Spleen (tissue), 11 donors: ENCODE measurements around the gene KIR2DL4. TPM values are rescaled to one million over a fixed set of nuclear protein-coding genes. Genes with fewer than 3 reads are reported as not detected.

ENCODE experiments used
- DNase-seq: peaks from one replicate; pipeline ENCODE4 v3.0.0-alpha.2; 2020
- H3K27ac ChIP-seq, 8 donors: fragments of 200-600 bp; sonication (generic) in 7 of 8; 1 replicate in 4 of 8; 2 replicates in 4 of 8; pipeline versions ENCODE4 v1.5.0 to v1.8.0; 2016 to 2021; ENCODE audit warnings: inconsistent platforms in 4 of 8, mild to moderate bottlenecking in 4 of 8, moderate library complexity in 1 of 8
- H3K27me3 ChIP-seq, 7 donors: fragments of 200-600 bp; sonication (generic) in 6 of 7; replicated peaks in 1 of 7; 1 replicate in 4 of 7; 2 replicates in 3 of 7; pipeline versions ENCODE4 v1.5.0 to v1.8.0; 2016 to 2021; ENCODE audit warnings: inconsistent platforms in 3 of 7, mild to moderate bottlenecking in 1 of 7
- H3K36me3 ChIP-seq, 6 donors: fragments of 200-600 bp; sonication (generic) in 5 of 6; 1 replicate in 4 of 6; 2 replicates in 2 of 6; pipeline versions ENCODE4 v1.5.0 to v1.8.0; 2016 to 2021; ENCODE audit warnings: inconsistent platforms in 2 of 6
- H3K4me1 ChIP-seq, 6 donors: fragments of 200-600 bp; sonication (generic) in 5 of 6; 1 replicate in 3 of 6; 2 replicates in 3 of 6; pipeline versions ENCODE4 v1.5.0 to v1.8.0; 2016 to 2021; ENCODE audit warnings: inconsistent platforms in 3 of 6
- H3K4me3 ChIP-seq, 8 donors: fragments of 200-600 bp; sonication (generic) in 7 of 8; 1 replicate in 4 of 8; 2 replicates in 4 of 8; pipeline versions ENCODE4 v1.5.0 to v1.8.0; 2016 to 2021; ENCODE audit warnings: inconsistent platforms in 4 of 8, mild to moderate bottlenecking in 4 of 8, moderate library complexity in 2 of 8
- H3K9me3 ChIP-seq, 8 donors: fragments of 200-600 bp; sonication (generic) in 7 of 8; 1 replicate in 4 of 8; 2 replicates in 4 of 8; pipeline versions ENCODE4 v1.5.0 to v1.8.0; 2016 to 2021; ENCODE audit warnings: inconsistent platforms in 4 of 8
- POLR2A ChIP-seq, 3 donors: fragments of 450-650 bp; IDR thresholded peaks; one replicate each; pipeline ENCODE4 v1.5.1; 2017; ENCODE audit warnings: antibody characterized with exemption in 3 of 3, mild to moderate bottlenecking in 1 of 3
- POLR2AphosphoS5 ChIP-seq, 3 donors: sonication (generic); formaldehyde crosslinking; IDR thresholded peaks; one replicate each; pipeline ENCODE4 v1.5.1; 2017; ENCODE audit warnings: antibody characterized with exemption in 3 of 3
- WGBS, 5 donors: extraction: QIAGEN DNeasy Blood & Tissue Kit in 3 of 5; methylation state at CpG; one replicate each; pipeline versions ENCODE4 v1.1.5 to v1.1.7; 2013 to 2018; 5-methylcytosine and 5-hydroxymethylcytosine counted together
- intact Hi-C: fragments of 100-400 bp; cut with DNase I; formaldehyde crosslinking; loops from one replicate; pipeline ENCODE4 v1.15.0; 2023; ENCODE audit warnings: low total_unique reads
- polyA plus RNA-seq, 3 donors: library from polyadenylated mRNA; stranded (reverse); fragments of 200-250 nt; gene quantifications; one replicate each; pipeline ENCODE4 v1.2.1, GENCODE V29; 2013
- total RNA-seq, 7 donors: library from RNA; depleted of rRNA in 3 of 7; stranded (reverse); fragments of >200 nt in 3 of 7; fragmentation: NEBNext Ultra II Directional in 4 of 7; extraction: Animal tissue kit (Norgen Biotek cat#: 25700) in 4 of 7; gene quantifications; one replicate each; pipeline versions ENCODE4 v1.1.0 to v1.2.1, GENCODE V29; 2016 to 2021
- TF ChIP-seq, protein P1 (sequence below), 11 experiments: fragments of 200-600 bp in 7 of 11; fragments of 450-650 bp in 4 of 11; sonication (generic) in 4 of 11; IDR thresholded peaks in 8 of 11; conservative IDR thresholded peaks in 3 of 11; 1 replicate in 7 of 11; 2 replicates in 4 of 11; pipeline versions ENCODE4 v1.4.0 to v1.8.0; 2016 to 2021; ENCODE audit warnings: antibody characterized with exemption in 11 of 11, inconsistent platforms in 4 of 11, mild to moderate bottlenecking in 1 of 11
- donor health status: healthy with polysubstance abuse.
- donor health status: DM: no; HTN: no; CAD: no; lungs with moderate emphysema.
- donor health status: DM: no; HTN: no; CAD: no.
- donor health status: Bipolar disorder and iron deficiency.
- donor health status: healthy.
- donor health status: DM: no; HTN: no; CAD: no.
- donor health status: DM: yes; HTN: yes; CAD: no.

Gene KIR2DL4
- total and polyA plus RNA-seq, 10 donors: 0.63 to 6.6 (median 2.2) TPM

DNA sequence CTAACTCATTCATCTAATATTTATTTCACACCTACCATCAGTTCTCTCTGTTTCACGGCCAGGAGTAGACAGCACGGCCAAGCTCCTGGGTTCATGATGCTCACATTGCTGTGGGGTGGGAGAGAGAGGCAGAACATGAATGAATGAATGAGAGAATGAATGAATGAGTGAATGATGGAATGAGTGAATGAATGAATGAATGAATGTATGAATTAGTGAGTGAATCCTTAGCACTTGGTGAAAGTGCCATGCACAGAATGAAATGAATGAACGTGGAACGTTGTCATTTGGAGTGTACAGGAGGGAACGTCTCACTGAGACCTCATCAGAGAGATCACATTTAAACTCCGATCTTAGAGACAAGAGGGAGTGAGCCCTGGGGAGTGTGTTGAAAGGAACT, 11.9 kb upstream of the KIR2DL4 start:
- no peaks in the 10 kb centered on the region for H3K9me3 ChIP-seq
- intact Hi-C loops: no loop called here
- WGBS, 5 donors: 75 to 91% (median 79%) methylated on average over 6 of the region's 6 CpGs
- no peaks in the 10 kb centered on the region for H3K36me3 ChIP-seq
- no peak overlapping the region for H3K27ac ChIP-seq
- no peak overlapping the region for H3K4me3 ChIP-seq
- peaks cover 0 to 22% (median 9%) of the 10 kb centered on the region in 6 donors for H3K4me1 ChIP-seq
- peaks cover 0 to 1% (median 0%) of the 10 kb centered on the region in 7 donors for H3K27me3 ChIP-seq
- TF ChIP-seq POLR2A (IDR thresholded peaks at IDR 0.05): no peak
- DNase-seq: no peak

DNA sequence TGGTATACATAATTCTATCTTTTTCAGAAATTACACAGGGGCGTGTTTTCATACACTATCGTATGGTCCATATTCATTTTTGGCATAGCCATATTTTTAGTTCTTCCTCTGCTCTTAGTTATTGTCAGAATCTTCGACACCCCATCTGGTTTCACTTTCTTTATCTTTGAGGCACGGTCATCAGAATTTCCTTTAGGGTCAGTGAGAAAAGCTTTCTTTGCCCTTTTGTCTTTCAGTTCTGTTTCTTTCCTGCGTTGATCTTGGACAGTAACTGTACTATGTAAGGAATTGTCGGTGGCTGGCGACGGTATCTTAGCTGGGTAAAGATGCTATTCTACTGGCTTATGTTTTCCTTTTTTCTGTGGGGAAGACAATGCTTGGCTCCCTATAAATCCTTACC, 10.6 kb upstream of the KIR2DL4 start:
- H3K9me3 ChIP-seq: no peaks in the 10 kb centered on the region
- peak overlapping the region in 7 of 8 donors; percentile 3 to 84 (median 76) for H3K27ac ChIP-seq
- no peaks in the 10 kb centered on the region for H3K36me3 ChIP-seq
- no peak for DNase-seq
- H3K27me3 ChIP-seq: no peaks in the 10 kb centered on the region
- peak overlapping the region in 7 of 8 donors; percentile 4 to 55 (median 24) for H3K4me3 ChIP-seq
- peaks cover 0 to 22% (median 9%) of the 10 kb centered on the region in 6 donors for H3K4me1 ChIP-seq
- WGBS, 5 donors: 6 to 18% (median 9%) methylated on average over 8 of the region's 8 CpGs
- TF ChIP-seq, protein P1, sequence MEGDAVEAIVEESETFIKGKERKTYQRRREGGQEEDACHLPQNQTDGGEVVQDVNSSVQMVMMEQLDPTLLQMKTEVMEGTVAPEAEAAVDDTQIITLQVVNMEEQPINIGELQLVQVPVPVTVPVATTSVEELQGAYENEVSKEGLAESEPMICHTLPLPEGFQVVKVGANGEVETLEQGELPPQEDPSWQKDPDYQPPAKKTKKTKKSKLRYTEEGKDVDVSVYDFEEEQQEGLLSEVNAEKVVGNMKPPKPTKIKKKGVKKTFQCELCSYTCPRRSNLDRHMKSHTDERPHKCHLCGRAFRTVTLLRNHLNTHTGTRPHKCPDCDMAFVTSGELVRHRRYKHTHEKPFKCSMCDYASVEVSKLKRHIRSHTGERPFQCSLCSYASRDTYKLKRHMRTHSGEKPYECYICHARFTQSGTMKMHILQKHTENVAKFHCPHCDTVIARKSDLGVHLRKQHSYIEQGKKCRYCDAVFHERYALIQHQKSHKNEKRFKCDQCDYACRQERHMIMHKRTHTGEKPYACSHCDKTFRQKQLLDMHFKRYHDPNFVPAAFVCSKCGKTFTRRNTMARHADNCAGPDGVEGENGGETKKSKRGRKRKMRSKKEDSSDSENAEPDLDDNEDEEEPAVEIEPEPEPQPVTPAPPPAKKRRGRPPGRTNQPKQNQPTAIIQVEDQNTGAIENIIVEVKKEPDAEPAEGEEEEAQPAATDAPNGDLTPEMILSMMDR (IDR thresholded peaks at IDR 0.05 in 8 of 11, conservative IDR thresholded peaks at IDR 0.05 in 3 of 11): no peak
- peak in 1 of 3 donors; percentile 29 for TF ChIP-seq POLR2A (IDR thresholded peaks at IDR 0.05)
- intact Hi-C loops: no loop called here

DNA sequence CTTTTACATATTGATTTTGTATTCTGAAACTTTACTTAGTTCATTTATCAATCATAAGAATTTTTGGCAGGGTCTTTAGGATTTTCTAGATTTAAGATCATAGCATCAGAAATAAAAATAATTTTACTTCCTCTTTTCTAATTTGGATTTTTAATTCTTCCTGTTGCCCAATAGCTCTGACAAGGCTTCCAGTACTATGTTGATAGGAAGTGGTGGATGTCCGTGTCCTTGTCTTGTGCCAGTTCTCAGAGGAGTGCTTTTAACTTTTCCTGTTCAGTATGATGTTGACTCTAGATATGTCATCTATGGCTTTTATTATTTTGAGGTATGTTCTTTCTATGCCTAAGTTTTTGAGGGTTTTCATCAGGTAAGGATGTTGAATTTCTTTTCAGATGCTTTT, 7.7 kb upstream of the KIR2DL4 start:
- Histone ChIP-seq H3K4me1 (peaks cover 0 to 22% (median 7%) of the 10 kb centered on the region in 6 donors), H3K4me3 (no peak overlapping the region), H3K36me3 (no peaks in the 10 kb centered on the region), H3K27ac (peak overlapping the region in 2 of 8 donors; percentile 41 to 66), H3K9me3 (no peaks in the 10 kb centered on the region), H3K27me3 (no peaks in the 10 kb centered on the region)
- WGBS, 5 donors: 11 to 22% (median 13%) methylated on average over 1 of the region's 1 CpG
- TF ChIP-seq POLR2A (IDR thresholded peaks at IDR 0.05) (no peak), POLR2AphosphoS5 (IDR thresholded peaks at IDR 0.05) (peak in 1 of 3 donors; percentile 47)
- intact Hi-C loops: no loop called here
- no peak for DNase-seq

DNA sequence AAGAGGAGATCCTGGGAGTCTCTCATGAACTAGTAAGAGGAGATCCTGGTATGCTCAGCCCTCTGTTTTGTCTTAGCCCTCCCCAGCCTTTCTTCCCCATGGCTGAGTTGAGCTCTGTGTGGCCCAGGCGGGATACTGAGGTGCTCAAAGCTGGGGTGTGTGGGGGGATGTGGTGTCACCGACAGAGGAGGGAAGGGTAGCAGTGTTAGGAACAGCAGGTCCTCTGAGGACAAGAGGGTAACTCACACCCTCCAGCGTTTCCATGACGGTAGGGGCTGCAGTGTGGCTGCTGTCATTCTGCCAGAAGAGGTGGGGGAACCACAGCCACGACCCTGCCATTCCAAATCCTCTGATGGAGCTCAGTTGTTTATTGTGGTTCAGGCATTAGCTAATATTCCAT, 691 bp downstream of the KIR2DL4 start:
- WGBS, 5 donors: 60 to 69% (median 65%) methylated on average over 5 of the region's 5 CpGs
- H3K4me1 ChIP-seq: no peaks in the 10 kb centered on the region

DNA sequence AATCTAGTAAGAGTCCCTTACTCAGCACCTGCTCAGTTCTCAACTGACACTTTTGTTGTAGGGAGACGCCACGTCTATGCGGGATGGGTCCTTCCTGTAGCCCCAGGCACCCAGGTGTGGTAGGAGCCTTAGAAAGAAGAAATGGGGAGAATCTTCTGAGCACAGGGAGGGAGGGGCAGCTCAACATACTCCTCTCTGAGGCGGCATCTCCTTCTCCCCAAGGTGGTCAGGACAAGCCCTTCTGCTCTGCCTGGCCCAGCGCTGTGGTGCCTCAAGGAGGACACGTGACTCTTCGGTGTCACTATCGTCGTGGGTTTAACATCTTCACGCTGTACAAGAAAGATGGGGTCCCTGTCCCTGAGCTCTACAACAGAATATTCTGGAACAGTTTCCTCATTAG, 1.2 kb downstream of the KIR2DL4 start:
- WGBS, 5 donors: 89 to 96% (median 91%) methylated on average over 10 of the region's 10 CpGs
- Histone ChIP-seq H3K27ac (peak overlapping the region in 1 of 8 donors; percentile 56), H3K4me3 (peak overlapping the region in 1 of 8 donors; percentile 48), H3K27me3 (peaks cover 0 to 9% (median 0%) of the 10 kb centered on the region in 7 donors), H3K4me1 (no peaks in the 10 kb centered on the region), H3K9me3 (no peaks in the 10 kb centered on the region), H3K36me3 (no peaks in the 10 kb centered on the region)
- no peak for DNase-seq
- no peak for TF ChIP-seq POLR2AphosphoS5 (IDR thresholded peaks at IDR 0.05)
- TF ChIP-seq, protein P1 (IDR thresholded peaks at IDR 0.05 in 8 of 11, conservative IDR thresholded peaks at IDR 0.05 in 3 of 11): no peak
- TF ChIP-seq POLR2A (IDR thresholded peaks at IDR 0.05): no peak
- intact Hi-C loops: no loop called here

More for the DNA sequence above, 691 bp downstream of the KIR2DL4 start:
- Histone ChIP-seq H3K27ac (peak overlapping the region in 3 of 8 donors; percentile 7 to 56 (median 48)), H3K36me3 (no peaks in the 10 kb centered on the region), H3K4me3 (peak overlapping the region in 1 of 8 donors; percentile 48), H3K9me3 (no peaks in the 10 kb centered on the region), H3K27me3 (peaks cover 0 to 4% (median 0%) of the 10 kb centered on the region in 7 donors)
- DNase-seq: no peak
- intact Hi-C loops: no loop called here
- TF ChIP-seq POLR2A (IDR thresholded peaks at IDR 0.05) (no peak), POLR2AphosphoS5 (IDR thresholded peaks at IDR 0.05) (peak in 1 of 3 donors; percentile 16)
